Measurements from ENCODE around the gene GTF3C2.
"Not testable (repeated sequence)": the region's sequence is repeated elsewhere in the genome, so short reads cannot be mapped to it uniquely, and the experiment has no call there.

Gene GTF3C2

GRCh38 chr2:27320958-27321543, 35.5 kb downstream of the GTF3C2 start:
- peak; percentile 48 for DNase-seq

- DNase-seq, result not testable (repeated sequence)
These were observed 36.7 kb downstream of the GTF3C2 start for GRCh38 chr2:27319839-27320238.

DNA sequence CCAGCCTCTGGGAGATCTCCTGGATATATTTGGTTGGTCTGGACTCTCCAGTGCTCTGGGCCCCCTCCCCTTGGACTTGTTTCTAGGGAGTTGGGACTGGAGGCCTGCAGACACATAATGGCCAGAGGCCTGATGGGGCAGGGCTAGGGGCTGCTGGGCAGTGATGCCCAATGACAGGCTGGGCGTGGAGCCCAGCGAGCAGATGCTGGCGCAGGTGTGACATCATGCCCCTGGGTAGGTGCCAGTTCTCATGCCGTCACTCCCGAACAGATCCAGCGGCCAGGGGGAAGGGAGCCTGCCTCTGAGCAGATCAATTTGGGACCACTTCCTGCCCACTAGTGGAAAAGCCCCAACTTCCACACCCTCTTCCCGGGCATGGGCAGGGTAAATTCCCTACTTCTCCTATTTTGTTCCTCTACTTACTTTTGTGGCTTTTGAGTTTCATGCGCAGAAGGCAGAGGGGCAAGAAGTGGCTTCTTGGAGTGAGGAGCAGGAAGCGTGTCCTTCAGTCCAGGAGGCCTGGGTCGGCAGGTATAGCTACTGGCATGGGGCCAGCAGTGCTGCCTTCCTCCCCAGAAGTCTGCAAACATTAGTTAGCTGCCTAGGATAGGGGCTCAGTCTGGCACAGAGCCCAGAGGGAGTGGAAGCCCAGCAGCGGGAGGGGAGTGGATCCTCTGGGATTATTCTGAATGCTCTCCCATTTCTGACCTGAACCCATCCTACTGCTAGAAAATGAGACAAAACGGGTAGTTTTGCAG, 39.7 kb downstream of the GTF3C2 start:
- DNase-seq, result no peak

DNA sequence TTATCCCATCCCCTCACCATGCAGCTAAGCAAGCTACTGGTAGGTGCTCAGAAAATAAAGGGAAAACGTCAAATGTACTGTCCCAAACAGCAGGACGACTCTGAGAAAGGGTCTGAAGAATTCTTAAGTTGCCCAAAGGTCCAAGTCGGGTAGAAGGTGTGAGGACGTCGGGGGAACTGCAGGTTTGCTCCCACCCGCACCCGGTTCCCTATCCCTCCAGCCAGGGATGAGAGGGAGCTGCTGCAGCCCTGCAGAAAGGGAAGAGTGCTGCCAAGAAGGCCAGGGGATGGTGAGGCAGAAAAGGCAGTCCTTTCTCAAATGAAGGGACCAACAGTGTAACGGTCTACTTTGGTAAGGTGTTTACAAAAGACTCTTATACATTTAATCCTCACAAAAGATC, 41.4 kb downstream of the GTF3C2 start:
- DNase-seq, result no peak

DNA sequence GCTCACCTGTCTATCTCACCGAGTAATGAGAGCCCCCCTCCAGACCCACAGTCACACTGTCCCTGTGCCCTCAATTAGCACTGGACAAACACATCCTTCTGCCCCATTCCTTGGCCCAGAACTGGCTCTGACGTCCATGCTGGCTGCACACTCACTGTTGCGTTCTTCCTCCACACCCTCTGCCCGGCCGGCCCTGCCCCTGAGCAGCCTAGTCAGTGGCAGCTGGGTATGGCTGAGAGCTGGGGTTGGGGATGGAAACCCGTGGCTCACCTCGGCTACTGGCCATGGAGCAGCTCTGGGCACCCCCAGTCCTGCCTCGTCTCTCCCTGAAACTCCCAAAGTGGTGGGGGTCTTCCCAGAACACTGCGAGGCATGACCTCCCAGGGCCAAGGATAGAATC, 41.9 kb downstream of the GTF3C2 start:
- DNase-seq, result no peak

DNA sequence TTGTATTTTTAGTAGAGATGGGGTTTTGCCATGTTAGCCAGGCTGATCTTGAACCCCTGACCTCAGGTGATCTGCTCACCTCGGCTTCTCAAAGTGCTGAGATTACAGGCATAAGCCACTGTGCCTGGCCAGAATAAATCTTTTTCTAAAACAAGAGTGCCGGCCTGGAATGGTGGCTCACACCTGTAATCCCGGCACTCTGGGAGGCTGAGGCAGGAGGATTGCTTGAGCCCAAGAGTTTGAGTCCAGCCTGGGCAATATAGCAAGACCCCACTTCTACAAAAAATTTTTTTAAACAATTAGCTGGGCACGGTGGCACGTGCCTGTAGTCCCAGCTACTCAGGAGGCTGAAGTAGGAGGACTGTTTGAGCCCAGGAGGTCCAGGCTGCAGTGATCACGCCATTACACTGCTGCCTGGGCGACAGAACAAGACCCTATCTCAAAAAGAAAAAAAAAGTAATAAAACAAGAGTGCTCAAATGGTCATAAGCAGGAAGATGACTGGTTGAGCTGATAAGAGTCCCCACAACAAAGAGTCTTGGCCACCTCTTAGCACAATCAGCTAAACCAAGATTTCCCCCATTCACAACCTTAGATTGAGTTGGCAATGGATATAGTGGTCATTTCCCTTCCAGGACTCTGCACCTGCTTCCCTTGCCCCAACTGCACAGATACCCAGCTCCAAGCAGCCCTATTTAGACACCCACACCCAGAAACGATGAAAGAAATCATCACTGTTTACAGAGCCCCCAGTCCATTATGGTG, 42.5 kb downstream of the GTF3C2 start:
- DNase-seq, result peak; percentile 52

GRCh38 chr2:27312152-27312551, 44.4 kb downstream of the GTF3C2 start:
- no peak for DNase-seq

DNA sequence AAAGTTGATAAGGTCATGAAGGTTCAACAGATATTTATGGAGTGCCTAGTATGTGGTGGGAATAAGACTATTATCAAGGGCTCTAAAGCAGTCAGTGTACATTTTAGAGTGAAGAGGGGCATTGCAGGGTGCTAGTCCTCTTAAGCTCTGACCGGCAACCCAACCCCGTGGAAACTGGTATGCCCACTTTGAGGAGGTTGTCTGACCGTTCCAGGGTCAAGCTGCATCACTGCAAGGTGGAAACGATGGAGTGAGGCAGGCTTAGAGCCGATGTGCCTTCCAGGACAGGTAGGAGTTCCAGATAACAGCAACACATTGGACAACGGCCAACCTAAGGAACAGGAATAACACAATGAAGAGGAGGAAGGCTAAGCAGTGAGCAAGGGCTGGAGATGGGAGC, 46.9 kb downstream of the GTF3C2 start:
- no peak for DNase-seq

GRCh38 chr2:27308359-27308881, 48.1 kb downstream of the GTF3C2 start, which contains the start of gene UCN:
Gene UCN (minus strand): TSS chr2:27308445. CDS start chr2:27307895, 550 bp downstream.
- DNase-seq, result peak; percentile 38

DNA sequence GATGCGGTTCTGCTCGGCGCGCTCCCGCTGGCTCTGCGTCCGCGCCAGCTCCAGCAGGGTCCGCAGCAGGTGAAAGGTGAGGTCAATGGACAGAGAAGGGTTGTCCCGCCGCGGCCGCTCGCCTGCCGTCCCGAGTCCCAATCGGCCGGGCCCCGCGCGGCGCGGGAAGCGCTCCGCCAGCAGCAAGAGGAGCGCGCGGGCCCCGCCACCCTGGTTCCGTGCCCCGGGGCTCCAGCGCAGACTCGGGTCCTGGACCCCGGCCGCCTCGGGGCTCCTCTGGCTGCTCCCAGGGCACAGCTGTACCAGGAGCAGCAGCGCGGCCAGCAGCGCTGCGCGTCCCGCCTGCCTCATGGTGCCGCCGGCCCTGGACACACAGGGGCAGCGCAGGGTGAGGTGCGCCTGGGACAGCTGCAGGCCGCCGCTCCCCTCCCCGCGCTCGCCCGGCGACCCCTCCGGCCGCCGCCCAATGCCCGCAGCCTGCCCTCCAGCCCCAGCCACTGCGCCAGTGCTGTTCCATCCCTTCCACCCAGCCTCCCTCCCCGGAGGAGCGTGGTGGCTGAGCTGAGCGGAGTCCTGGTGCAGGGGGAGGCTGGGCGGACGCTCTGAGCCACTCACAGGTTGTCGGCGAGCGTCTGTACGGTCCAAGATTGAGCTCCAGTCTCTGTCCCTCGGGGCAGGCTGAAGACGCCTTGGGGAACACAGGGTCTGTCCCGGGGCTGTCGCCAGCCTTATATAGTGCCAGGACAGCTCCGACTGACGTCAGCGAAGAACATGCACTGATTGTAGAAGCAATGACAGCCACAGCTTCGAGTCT, 48.8 kb downstream of the GTF3C2 start:
- DNase-seq, result no peak

GRCh38 chr2:27307287-27307544, 49.3 kb downstream of the GTF3C2 start:
- no peak for DNase-seq

DNA sequence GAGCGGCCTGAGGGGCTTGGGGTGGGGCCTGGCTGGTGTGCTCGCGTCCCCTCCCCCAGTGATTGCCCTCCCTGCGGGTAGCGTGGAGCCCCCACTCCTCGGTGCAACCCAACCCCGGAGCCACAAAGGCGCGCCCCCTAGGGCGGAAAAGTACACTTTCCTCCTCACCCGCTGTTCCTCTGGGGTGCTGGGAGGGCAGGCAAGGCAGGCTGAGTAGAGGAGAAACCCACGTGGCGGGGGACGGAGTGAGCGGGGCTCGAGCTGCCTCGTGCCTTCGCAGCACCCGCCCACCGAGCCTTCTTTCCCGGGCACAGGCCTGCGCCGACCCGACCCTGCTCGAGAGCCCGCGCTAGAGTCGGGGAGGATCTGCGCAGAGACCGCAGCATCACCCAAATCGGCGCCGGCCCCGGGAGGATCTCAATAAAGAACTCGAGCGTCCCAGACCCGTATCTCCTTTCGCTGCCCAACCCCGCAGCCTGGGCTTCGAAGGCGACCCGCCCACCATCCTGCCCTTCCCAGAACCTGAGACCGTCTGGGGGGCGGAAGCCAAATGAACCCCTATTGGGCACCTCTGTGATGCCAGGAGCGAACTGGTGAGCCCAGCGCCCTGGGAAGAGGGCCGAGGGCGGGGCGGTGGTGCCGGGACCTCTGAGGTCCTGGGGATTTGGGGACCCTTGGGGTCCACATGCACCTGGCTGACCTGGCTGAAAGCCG, 49.8 kb downstream of the GTF3C2 start:
- DNase-seq, result peak; percentile 65

GRCh38 chr2:27306136-27306535, 50.4 kb downstream of the GTF3C2 start:
- DNase-seq, result no peak

DNA sequence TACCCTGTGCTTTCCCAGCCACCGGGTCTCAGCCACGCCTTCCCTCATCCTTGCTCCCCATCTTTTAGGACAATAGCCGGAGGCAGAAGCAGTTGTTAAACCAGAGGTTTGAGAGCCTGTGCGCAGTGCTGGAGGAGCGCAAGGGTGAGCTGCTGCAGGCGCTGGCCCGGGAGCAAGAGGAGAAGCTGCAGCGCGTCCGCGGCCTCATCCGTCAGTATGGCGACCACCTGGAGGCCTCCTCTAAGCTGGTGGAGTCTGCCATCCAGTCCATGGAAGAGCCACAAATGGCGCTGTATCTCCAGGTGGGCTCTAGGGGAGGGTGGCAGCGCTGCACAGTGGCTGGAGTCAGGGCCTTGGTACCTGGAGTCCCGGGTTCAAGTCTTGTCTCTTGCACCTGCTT, 51.0 kb downstream of the GTF3C2 start:
- DNase-seq, result no peak

DNA sequence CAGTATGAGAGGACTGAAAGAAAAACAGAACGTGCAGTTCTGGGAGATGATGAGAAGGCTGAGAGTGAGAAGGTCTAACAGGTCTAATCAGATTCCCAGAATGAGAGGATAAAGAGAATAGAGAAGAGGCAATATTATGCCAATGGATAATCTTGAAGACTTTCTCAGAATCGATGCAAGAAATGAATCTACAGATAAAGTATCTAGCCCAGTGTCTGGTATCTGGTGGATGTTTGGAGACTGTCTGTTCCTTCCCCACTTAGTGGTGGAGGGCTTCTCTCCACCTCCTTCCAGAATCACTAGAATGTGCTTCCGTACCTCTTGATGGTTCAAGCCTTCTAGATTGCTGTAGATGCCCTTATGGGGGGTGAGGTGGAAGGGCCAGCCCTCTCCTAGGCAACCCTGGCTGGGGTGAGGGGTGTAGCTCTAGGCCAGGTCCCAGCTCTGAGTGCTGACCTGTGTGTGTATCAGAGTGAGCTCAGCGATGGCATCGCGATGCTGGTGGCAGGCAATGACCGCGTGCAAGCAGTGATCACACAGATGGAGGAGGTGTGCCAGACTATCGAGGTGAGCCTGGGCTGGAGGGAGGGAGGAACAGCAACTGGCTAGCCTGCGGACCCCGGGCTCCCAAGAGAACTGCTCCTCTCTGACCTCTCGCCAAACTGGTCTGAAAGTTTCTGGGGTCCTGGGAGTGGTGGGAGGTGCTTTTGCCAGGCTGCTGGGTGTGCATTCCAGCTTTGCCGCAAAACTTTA, 51.9 kb downstream of the GTF3C2 start:
- DNase-seq, result no peak

DNA sequence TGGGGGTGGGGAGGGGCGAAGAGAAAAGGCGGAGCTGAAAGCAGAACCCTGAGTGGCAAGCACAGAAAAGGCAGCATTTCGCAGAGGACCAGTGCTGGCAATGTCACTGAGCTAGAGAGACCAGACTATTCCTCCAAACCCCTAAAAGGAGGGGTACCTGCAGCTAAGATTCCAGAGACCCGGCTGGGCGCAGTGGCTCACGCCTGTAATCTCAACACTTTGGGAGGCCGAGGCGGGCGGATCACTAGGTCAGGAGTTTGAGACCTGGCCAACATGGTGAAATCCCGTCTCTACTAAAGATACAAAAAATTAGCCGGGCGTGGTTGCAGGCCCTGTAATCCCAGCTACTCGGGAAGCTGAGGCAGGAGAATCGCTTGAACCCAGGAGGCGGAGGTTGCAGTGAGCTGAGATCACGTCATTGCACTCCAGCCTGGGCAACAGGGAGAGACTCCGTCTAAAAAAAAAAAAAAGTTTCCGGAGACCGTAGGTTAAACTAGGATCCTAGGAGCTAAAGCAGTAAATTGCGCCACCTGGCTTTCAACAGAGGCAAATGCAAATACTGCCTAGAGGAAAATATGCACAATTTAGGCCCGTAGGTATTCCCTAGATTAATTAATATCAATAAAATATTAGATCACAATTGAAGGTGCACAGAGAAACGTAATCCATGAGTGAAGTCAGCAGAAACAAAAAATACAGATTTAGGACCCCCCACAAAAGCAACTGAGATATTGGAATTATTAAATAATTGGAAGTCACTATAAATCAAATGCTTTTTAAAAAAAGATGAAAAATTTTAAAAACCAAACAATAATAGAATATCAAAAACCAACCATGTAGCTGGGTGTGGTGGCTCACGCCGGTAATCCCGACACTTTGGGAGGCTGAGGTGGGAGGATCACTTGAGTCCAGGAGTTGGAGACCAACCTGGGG, 53.2 kb downstream of the GTF3C2 start:
- DNase-seq, result peak; percentile 90

- not testable (repeated sequence) for DNase-seq
These were observed 56.0 kb downstream of the GTF3C2 start for GRCh38 chr2:27300606-27301005.

DNA sequence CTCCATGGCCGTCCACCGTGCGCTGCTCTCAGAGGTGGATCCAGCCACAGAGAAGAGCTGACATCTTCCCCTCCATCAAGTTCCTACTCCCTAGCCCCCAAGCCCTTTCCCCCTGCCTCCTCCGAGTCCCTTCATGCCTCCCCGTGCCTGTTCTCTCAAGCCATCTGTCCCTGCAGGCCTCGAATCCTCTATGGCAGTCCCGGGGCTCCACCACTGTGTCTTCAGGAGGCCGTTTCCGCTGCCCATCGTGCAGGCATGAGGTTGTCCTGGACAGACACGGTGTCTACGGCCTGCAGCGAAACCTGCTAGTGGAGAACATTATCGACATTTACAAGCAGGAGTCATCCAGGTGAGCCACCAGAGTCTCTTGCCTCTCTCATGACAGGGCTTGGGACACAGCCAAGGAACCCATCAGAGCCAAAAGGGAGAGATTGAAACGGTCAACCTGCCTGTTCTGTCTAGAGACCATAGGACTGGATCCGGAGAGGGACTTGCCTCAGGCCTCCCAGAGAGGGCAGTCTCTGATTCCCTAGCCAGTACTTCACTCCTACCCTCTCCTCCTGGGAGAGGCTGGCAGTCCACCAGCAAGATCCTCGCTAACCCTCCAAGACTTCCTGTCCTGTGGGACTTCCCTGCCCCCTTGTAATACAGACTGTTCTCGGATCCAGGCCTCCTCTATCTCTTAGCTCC, 58.0 kb downstream of the GTF3C2 start:
- no peak for DNase-seq

DNA sequence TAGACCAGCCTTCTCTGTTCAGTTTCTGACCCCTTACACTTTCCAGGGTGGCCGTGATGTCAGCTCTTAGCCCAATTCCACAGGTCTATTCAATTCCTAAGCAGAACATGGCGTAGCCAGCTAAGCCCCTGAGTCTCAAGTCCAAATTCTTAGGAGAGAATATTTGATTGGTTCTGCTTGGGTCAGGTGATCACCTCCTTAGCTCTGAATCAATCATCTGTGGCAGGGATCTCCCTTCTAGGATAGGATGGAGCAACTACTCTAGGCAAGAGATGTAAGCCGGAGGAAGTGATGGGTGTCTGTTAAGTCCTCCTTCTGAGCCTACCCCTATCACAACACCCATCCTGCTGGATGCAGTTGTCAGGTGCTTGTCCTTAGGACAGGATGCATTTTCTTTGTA, 59.4 kb downstream of the GTF3C2 start:
- no peak for DNase-seq

DNA sequence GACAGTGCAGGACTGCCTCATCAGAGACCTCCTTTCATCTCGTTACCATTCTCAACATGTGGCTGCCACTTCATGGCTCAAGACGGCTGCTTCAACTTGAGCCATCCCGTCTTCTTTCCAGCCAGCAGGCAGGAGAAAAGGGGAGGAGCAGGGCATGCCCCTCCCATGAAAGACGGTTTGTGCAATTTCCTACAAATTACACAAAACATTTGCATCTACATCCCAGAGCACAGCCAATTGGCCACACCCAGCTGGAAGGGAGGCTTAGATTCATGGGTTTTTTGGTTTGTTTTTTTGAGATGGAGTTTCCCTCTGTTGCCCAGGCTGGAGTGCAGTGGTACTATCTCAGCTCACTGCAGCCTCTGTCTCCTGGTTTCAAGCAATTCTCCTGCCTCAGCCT, 60.1 kb downstream of the GTF3C2 start:
- DNase-seq, result no peak
